GM18517 (cell line): ENCODE measurements around the gene ALG1.
A peak's percentile ranks its signal among the peaks of the same experiment; 100 is the strongest.
"Not testable (repeated sequence)": the region's sequence is repeated elsewhere in the genome, so short reads cannot be mapped to it uniquely, and the experiment has no call there.

Source experiments
- ATAC-seq: cut with Tn5 transposase; IDR thresholded peaks from one replicate; pipeline ENCODE4 v1.9.1; 2021; ENCODE audit warnings: mild to moderate bottlenecking, moderate library complexity; ENCODE audit not compliant: unreplicated experiment

The ALG1 gene

DNA sequence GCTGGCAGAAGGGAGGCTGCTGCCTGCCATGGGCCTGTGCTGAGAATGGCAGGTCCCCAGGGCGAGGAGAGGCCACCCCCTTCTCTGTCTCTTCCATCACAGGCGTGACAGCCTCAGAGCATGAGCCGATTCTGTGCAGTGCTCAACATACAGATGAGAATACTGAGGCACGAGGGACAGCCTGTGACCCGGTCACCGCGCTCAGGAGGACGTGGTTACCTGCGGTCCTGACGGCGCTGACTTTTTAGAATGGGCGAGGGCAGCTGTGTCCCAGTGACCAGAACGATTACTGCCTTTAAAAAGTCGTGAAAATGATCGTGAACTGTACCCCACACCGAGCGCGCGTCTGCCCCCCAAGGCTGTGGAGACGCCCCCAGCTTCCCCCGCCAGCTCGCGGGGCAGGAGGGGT lies 25.4 kb downstream of the ALG1 start:
- not testable (repeated sequence) for ATAC-seq

DNA sequence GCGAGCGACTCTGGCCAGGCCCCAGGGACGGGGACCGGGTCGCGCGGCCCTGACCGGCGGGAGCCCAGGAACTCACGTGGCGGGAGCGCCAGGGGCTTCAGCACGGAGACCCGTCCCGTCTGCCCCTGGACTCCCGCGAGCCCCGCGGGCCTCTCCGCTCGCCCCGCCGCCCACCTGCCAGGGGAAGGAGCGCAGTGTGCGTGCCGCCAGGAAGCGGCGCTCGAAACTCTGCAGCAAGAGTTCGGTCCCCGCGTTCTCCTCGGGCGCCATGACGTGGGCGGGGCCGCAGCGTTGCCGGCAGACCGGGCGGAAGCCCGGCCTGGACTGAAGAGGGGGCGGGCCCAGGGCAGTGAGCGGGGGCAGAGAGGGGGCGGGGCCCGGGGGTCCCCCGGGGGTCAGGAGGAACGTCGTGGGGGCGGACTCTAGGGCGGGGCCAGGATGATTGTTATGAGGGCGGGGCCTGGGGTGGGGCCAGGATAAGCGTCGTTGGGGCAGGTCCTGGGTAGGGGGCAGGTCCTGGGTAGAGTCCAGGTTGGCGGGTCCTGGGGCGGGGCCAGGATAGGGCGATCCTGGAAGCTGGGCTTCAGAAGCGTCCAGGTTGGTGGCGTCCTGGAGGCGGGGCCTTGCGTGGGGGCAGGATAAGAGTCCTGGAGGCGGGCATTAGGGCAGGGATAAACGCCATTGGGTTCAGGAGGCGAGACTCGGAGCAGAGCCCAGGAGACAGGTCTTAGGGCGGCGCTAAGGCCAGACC lies 26.0 kb downstream of the ALG1 start, which contains the start of gene EEF2KMT:
Gene EEF2KMT (minus strand): TSS at position 326 of the 751 bp plus-strand sequence. CDS start 56 bp downstream, at position 270.
- ATAC-seq: peak; percentile 42

GRCh38 chr16:5098221-5099159 lies 26.8 kb downstream of the ALG1 start:
- peak; percentile 57 for ATAC-seq

DNA sequence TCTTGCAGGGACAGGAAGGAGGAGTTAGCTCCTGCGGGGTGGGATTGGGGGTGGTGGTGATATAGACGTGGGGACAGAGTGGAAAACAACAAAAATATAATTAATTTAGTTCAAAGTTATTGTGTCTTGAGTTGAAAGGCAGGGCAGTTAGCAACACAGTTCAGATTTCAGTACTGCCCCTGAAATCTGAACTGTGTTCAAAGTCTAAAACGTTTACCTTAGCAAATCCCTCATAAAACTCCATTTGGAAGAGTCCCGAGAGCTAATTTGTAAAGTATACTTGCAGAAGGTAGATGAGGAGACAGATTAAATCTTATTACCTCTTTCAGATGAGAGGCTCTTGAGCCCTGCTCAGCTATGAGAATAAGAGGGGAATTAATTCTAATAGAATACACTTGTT lies 27.5 kb downstream of the ALG1 start:
- not testable (repeated sequence) for ATAC-seq

- ATAC-seq: not testable (repeated sequence)
Observed at GRCh38 chr16:5103296-5104032, 31.8 kb downstream of the ALG1 start.

DNA sequence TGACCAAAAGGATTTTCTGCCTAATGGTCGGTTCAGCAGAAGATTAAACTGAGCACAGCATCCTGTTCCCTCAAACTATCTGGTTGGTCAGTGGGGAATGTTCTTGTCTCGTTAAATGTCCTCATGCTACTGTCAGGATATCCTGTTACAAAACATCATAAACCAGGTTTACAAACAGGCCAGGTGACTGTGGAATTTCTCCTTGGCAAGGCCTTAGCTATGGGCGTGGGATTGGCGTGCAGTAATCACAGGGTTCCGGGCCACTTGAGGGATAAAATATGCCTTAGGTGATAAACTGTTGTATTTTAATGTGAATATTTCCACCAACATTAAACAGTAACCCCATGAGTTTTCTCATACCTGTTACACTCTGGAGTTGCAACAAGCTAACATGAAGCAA lies 33.4 kb downstream of the ALG1 start:
- ATAC-seq: not testable (repeated sequence)

DNA sequence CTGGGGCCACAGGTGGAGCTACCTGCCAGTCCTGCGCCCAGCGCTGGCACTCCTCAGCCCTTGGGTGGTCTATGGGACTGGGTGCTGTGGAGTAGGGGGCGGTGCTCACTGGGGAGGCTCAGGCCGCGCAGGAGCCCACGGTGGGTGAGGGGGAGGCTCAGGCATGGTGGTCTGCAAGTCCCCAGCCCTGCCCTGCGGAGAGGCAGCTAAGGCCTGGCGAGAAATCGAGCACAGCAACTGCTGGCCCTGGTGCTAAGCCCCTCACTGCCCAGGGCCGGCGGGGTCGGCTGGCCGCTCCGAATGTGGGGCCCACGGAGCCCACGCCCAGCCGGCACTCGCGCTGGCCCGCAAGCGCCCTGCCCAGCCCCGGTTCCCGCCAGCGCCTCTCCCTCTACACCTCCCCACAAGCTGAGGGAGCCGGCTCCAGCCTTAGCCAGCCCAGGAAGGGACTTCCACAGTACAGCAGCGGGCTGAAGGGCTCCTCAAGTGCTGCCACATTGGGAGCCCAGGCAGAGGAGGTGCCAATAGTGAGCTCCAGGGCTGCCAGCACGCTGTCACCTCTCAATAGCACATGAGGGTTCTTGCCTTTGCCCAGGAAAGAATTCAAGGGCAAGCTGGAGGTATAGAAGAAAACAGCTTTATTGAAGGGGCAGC lies 37.0 kb downstream of the ALG1 start:
- ATAC-seq: no peak

- not testable (repeated sequence) for ATAC-seq
Observed at GRCh38 chr16:5110933-5111332, 39.3 kb downstream of the ALG1 start.

DNA sequence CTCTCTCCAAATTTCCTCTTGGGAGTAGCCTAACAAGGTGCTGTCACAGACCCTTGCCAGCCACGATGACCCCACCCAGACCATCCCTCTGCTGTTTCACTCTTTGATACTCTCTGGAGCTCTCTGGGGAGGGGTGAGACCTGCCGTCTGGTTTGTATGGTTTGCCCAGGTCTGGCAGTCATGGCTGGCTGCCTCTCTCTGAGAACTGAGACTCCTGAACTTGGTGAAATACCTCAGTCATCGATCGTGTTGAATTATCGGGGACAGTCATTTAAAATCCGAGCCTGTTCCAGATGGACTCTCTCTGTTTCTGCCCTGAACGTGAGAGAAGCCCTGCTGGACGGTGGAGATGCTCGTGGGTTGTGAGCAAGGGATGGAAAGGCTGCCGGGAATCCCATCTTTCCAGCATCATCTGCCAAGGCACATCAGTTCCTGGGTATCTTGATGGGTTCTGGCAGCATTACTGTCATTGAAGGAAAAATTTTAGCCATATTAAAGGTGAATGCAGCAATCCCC lies 45.2 kb downstream of the ALG1 start:
- ATAC-seq: not testable (repeated sequence)

DNA sequence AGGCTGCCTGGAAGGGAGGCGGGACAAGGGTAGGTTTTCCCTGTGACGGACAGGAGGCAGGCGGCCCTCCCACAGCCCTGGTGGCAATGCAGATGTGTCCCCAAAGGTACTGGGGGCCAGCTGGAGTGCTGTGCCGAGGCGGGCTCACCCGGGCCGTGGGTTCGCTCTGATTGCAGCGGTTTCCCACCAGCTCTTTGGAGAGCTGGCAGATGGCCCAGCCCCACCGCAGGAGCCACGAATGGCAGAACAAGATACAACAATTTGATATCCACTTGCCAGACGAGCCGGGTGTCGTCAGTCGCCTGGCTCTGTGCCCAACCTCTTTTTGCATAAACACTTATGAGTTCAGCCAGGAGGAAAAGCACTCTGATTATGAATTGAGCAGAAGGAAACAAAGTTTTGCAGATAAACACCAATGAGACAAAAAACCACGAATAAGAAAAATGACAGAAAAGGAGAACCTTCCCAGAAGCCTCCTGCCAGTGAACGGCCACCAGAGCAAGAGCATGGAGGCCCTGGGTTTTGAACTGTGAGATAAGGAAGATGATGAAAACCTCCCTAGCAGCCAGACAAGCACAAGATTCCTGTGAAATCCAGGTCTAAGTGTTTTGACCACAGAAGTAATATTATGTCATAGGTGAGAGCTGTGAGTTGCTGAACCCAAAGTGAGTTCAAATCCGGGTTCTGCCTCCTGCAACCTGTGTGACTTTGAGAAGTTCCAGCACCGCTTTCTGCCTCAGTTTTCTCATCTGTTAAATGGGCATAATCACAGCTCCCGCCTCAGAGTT lies 45.9 kb downstream of the ALG1 start:
- not testable (repeated sequence) for ATAC-seq

DNA sequence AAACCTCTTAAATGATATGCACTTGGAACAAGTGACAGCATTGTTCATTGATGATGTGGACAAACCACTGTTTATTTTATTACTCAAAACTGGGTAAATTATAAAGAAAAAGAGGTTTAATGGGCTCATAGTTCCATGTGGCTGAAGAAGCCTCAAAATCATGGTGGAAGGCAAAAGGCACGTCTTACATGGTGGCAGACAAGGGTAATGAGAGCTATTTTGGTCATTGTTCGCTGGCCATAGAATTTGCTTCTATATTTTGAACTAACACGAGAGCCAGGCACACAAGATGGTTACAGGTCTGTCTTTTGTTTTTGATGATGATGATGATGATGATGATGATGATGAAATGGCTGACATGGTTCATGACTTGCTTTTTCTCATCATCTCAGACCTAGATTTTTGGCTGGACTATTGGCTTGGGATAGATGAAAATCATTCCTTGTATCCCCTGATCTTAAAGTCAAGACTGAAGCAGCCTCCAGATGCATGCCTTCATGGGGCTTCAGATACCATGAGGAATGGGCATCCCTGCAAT lies 59.9 kb downstream of the ALG1 start:
- not testable (repeated sequence) for ATAC-seq

GRCh38 chr16:5132915-5133600 lies 61.4 kb downstream of the ALG1 start:
- not testable (repeated sequence) for ATAC-seq

GRCh38 chr16:5134739-5135452 lies 63.3 kb downstream of the ALG1 start:
- not testable (repeated sequence) for ATAC-seq
